A549 (cell line): ENCODE measurements around the gene NUB1. TPM values are rescaled to one million over a fixed set of nuclear protein-coding genes. Genes with fewer than 3 reads are reported as not detected.

Experiments used
- ATAC-seq, 2 experiments: fragments of 200-7000 bp in 1 of 2; fragments of >200 bp in 1 of 2; cut with Nextera tagmentation in 1 of 2; cut with Tn5 transposase in 1 of 2; 3 replicates each; pipeline versions ENCODE4 v1.8.0 to v1.9.1; 2018 to 2020; ENCODE audit warnings: mild to moderate bottlenecking in 1 of 2, moderate library complexity in 1 of 2
- CTCF ChIA-PET: fragments of 300-600 bp; sonication (Branson Sonifier 250); formaldehyde crosslinking; extraction: SDS; loops from one replicate; lab custom pipeline; 2021; ENCODE audit warnings: antibody characterized with exemption, inconsistent platforms; lab: Yijun Ruan, JAX
- POLR2A ChIA-PET: fragments of 350-600 bp; formaldehyde crosslinking; extraction: SDS; loops from one replicate; lab custom pipeline; 2021; ENCODE audit warnings: antibody characterized with exemption, inconsistent platforms; lab: Yijun Ruan, JAX
- DNase-seq, 2 experiments: peaks; one replicate each; pipeline versions ENCODE4 v3.0.0 to v3.0.0-alpha.2; 2011 to 2016; ENCODE audit warnings: low read depth in 1 of 2, low spot score in 1 of 2
- FAIRE-seq: peaks from 2 replicates; lab custom pipeline; 2011; peaks lifted over from hg19 to GRCh38; lab: Jason Lieb, UNC
- H3K27ac ChIP-seq, 2 experiments: fragments of >200 bp; sonication (Bioruptor Twin); formaldehyde crosslinking; 3 replicates each; pipeline ENCODE4 v1.5.1; 2016 to 2017
- H3K4me1 ChIP-seq: fragments of >200 bp; sonication (Bioruptor Twin); formaldehyde crosslinking; 3 replicates; pipeline ENCODE4 v1.6.1; 2016
- H3K4me2 ChIP-seq: fragments of >200 bp; sonication (Bioruptor Twin); formaldehyde crosslinking; 3 replicates; pipeline ENCODE4 v1.6.1; 2016
- H3K4me3 ChIP-seq: fragments of >200 bp; sonication (Bioruptor Twin); formaldehyde crosslinking; 3 replicates; pipeline ENCODE4 v1.5.1; 2016
- H3K9me3 ChIP-seq: fragments of >200 bp; sonication (Bioruptor Twin); formaldehyde crosslinking; 3 replicates; pipeline ENCODE4 v1.6.1; 2016
- ATOH8 ChIP-seq: fragments of 250-450 bp; sonication (Bioruptor Pico); IDR thresholded peaks from 2 replicates; pipeline ENCODE4 v1.5.0; 2020; ENCODE audit warnings: low read depth, mild to moderate bottlenecking, moderate library complexity
- CBX2 ChIP-seq: fragments of 200-600 bp; sonication (generic); IDR thresholded peaks from 2 replicates; pipeline ENCODE4 v1.6.1; 2016; ENCODE audit warnings: low read depth, mild to moderate bottlenecking, borderline replicate concordance
- CBX8 ChIP-seq: fragments of 200-600 bp; sonication (generic); IDR thresholded peaks from 2 replicates; pipeline ENCODE4 v1.6.1; 2016
- CHD2 ChIP-seq: fragments of 150-350 bp; IDR thresholded peaks from 2 replicates; pipeline ENCODE4 v1.6.1; 2014; ENCODE audit warnings: low read length; ENCODE audit not compliant: partially characterized antibody
- ESRRA ChIP-seq: fragments of 150-350 bp; IDR thresholded peaks from 2 replicates; pipeline ENCODE4 v1.6.1; 2014; ENCODE audit warnings: mild to moderate bottlenecking, low read length, borderline replicate concordance
- FOSB ChIP-seq: fragments of 250-450 bp; sonication (Bioruptor Pico); IDR thresholded peaks from 2 replicates; pipeline ENCODE4 v1.5.0; 2020; ENCODE audit warnings: mild to moderate bottlenecking, moderate library complexity
- FOXS1 ChIP-seq: fragments of 250-450 bp; sonication (Bioruptor Pico); IDR thresholded peaks from 2 replicates; pipeline ENCODE4 v1.5.0; 2020; ENCODE audit warnings: mild to moderate bottlenecking, moderate library complexity
- HOXB13 ChIP-seq: fragments of 250-450 bp; sonication (Bioruptor Pico); IDR thresholded peaks from 2 replicates; pipeline ENCODE4 v1.5.0; 2020; ENCODE audit warnings: low read depth, mild to moderate bottlenecking, moderate library complexity
- JUN ChIP-seq, 2 experiments: fragments of >200 bp; sonication (Bioruptor Twin); formaldehyde crosslinking; IDR thresholded peaks; 2 replicates in 1 of 2; 3 replicates in 1 of 2; pipeline ENCODE4 v1.6.1; 2016 to 2017
- JUNB ChIP-seq: fragments of >200 bp; sonication (Bioruptor Twin); formaldehyde crosslinking; IDR thresholded peaks from 2 replicates; pipeline ENCODE4 v1.6.1; 2016
- MAX ChIP-seq: IDR thresholded peaks from 2 replicates; pipeline ENCODE4 v1.6.1; 2012
- MAZ ChIP-seq: fragments of 150-350 bp; IDR thresholded peaks from 2 replicates; pipeline ENCODE4 v1.6.1; 2014; ENCODE audit warnings: antibody characterized with exemption, low read depth, low read length, borderline replicate concordance
- MYC ChIP-seq: IDR thresholded peaks from 2 replicates; pipeline ENCODE4 v1.6.1; 2012; ENCODE audit warnings: mild to moderate bottlenecking, inconsistent platforms, low read length, improper control_type of control experiment, borderline replicate concordance
- POLR2AphosphoS2 ChIP-seq: conservative IDR thresholded peaks from 2 replicates; pipeline ENCODE4 v1.6.1; 2012; ENCODE audit warnings: low read length, improper control_type of control experiment, inconsistent platforms
- REST ChIP-seq: fragments of 200-600 bp; sonication (generic); IDR thresholded peaks from 2 replicates; pipeline ENCODE4 v1.6.1; 2016; ENCODE audit warnings: antibody characterized with exemption, mild to moderate bottlenecking, moderate library complexity
- SREBF2 ChIP-seq: fragments of 450-650 bp; IDR thresholded peaks from 2 replicates; pipeline ENCODE4 v1.6.1; 2014; ENCODE audit warnings: mild to moderate bottlenecking, moderate library complexity
- ZC3H11A ChIP-seq: fragments of 450-650 bp; IDR thresholded peaks from 2 replicates; pipeline ENCODE4 v1.6.1; 2014; ENCODE audit warnings: antibody characterized with exemption, mild to moderate bottlenecking
- ZNF302 ChIP-seq: fragments of 250-450 bp; sonication (Bioruptor Pico); IDR thresholded peaks from 2 replicates; pipeline ENCODE4 v1.9.0; 2021; ENCODE audit warnings: inconsistent platforms, mild to moderate bottlenecking, moderate library complexity
- WGBS: methylation state at CpG from one replicate; pipeline ENCODE4 v1.1.6; 2017; ENCODE audit errors: missing lambda C conversion rate; 5-methylcytosine and 5-hydroxymethylcytosine counted together
- polyA plus RNA-seq, 4 experiments: library from polyadenylated mRNA; depleted of rRNA in 3 of 4; stranded (reverse); fragments of >200 nt; fragmentation: RNase III in 1 of 4; extraction: RNeasy Plus Mini Kit Qiagen cat#74134 plus additional on column Dnase treatment in 1 of 4; gene quantifications; 2 replicates in 3 of 4; 3 replicates in 1 of 4; pipeline ENCODE4 v1.2.3, GENCODE V29; 2011 to 2017

Gene NUB1
- polyA plus RNA-seq, 2 of the 4 experiments (the other 2 are of a cell fraction): 45.0 to 105 TPM

- no peak for TF ChIP-seq ATOH8 (CRISPR knock-in tag)
- TF ChIP-seq MAZ: no peak
- TF ChIP-seq JUN (IDR thresholded peaks at IDR 0.05): no peak
- no peak for TF ChIP-seq JUNB
- no peak for TF ChIP-seq CBX8
- no peak for TF ChIP-seq POLR2AphosphoS2
- no peak for TF ChIP-seq HOXB13 (CRISPR knock-in tag)
- no peak for TF ChIP-seq ZC3H11A
Observed at GRCh38 chr7:151392426-151392825, 50.8 kb downstream of the NUB1 start (continued).

GRCh38 chr7:151393031-151393977, 51.7 kb downstream of the NUB1 start:
- FAIRE-seq (no peak), DNase-seq (no peak), ATAC-seq (no peak)
- ChIA-PET CTCF (interaction anchor here (0.7 to 2.6 kb wide), 6 partner anchors 9 to 367 kb away, joined by 3 to 10 read pairs (median 3); no protein-coding TSS in a partner anchor), POLR2A (no interaction called here)
- TF ChIP-seq JUN (IDR thresholded peaks at IDR 0.05) (no peak), MAX (no peak), SREBF2 (no peak), ESRRA (no peak), CHD2 (no peak), FOXS1 (no peak), FOSB (CRISPR knock-in tag) (no peak), MYC (no peak), HOXB13 (CRISPR knock-in tag) (no peak), ZNF302 (no peak), CBX2 (no peak), REST (no peak)
- H3K4me3 ChIP-seq: no peak overlapping the region
- H3K4me1 ChIP-seq: 0 out of 3 replicates have a peak, but pooled peaks cover 4% of the 10 kb centered on the region
- 73% methylated on average over 31 of the region's 31 CpGs for WGBS
- H3K9me3 ChIP-seq: no peaks in the 10 kb centered on the region
- H3K27ac ChIP-seq: peak overlapping the region in 1 of 2 experiments; percentile 60; a peak in 1 of 6 replicates
- no peak overlapping the region for H3K4me2 ChIP-seq
